ENCODE measurements around the gene DISC1. TPM values are rescaled to one million over a fixed set of nuclear protein-coding genes. Genes with fewer than 3 reads are reported as not detected.
"Not testable (repeated sequence)": the region's sequence is repeated elsewhere in the genome, so short reads cannot be mapped to it uniquely, and the experiment has no call there.

The DISC1 gene
- total RNA-seq, 1 donor: 21.0 TPM

DNA sequence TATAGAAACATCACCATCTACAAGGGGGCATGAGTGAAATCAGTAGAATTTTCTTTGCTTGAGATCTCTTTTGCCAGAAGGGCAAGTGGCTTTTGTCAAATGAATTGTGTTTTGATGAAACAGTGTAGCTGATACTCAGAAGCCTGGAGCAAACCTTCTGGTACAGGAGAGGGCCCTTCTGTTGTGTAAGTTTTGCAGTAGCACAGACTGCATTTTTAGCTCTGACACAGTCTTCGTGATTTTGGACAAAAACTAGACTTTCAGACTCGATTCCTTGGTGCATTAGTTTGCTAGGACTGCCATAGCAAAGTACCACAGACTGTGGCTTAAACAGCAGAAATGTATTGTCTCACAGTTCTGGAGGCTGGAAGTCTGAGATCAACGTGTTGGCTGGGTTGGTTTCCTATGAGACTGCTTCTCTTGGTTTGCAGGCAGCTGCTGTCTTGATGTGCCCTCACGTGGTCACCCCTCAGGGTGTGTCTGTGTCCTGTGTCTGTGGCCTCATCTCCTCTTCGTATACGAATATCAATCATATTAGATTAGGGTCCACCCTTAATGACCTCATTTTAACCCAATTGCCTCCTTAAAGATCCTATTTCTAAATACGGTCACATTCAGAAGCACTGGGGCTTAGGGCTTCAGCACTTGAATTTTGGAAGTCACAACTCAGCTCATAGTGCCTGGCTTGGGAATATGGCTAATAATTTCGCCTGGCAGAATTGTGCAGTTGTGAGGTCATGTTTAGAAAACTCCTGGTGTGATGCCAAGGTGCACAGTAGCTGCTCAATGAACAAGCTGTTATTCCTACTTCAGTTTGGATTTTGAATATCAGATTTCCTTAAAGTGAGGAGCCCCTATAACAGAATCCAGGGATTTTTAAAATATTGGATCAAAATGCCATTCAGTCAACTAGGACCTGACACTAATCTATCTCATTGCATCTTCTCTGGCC lies 21.2 kb upstream of the DISC1 start:
- DNase-seq (ENCODE audit: low read depth in 2 of 3, low spot score in 2 of 3): no peak

DNA sequence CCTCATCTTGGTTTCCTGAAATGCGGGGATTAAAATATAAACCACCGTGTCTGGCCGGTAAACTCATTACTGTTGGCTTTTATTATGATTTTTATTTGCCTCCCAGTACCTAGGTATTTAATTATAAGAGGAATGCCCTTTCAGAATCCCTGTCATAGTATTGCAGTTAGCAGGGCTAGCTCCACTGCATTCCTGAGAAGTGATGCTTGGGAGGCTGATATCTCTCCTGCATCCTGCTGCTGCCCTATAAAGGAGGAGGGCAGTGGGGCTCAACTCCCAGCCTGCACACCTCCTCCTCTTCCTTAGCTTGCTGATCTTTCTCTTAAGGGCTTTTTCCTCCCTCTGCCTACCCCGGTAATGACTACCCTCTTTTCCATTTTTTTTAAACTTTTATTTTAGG lies 19.9 kb upstream of the DISC1 start:
- DNase-seq (ENCODE audit: low read depth in 2 of 3, low spot score in 2 of 3): no peak

DNA sequence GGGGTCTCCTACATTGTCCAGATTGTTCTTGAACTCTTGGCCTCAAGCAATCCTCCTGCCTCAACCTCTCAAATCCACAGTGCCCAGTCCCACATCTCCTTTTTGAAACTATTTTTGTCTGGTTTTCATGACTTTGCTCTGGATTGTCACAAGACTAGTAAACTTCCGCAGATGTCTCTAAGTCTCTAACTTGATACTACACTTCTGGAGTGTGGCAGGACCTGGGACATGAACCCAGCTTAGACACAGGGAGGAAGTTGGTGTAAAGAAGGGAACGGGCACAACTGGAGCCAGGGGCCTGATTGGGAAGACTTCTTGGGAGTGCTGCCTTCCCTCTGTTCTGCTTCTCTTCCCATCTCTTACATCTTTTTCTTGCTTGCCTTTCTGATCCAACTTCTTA lies 16.2 kb upstream of the DISC1 start:
- DNase-seq (ENCODE audit: low read depth in 2 of 3, low spot score in 2 of 3): no peak

DNA sequence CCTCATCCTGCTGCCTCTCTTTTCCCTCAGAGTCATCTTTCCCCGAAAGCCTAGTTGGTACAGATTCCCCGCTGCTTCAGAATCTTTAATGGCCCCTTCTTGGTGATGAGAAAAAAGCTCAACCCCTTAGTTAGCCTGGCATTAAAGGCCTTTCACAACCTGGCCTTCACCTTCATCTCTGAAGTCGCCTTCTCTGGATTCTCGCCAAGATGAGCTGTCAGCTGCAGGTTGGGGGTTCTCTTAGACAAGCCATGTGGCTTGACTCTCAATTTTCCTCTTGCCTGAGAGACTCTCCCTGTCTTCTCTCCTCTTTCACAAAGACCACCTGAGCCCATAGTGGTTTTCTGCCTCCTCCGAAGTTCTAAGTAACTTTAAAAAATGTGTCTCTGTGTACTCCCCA lies 15.5 kb upstream of the DISC1 start:
- no peak for DNase-seq (ENCODE audit: low read depth in 2 of 3, low spot score in 2 of 3)

DNA sequence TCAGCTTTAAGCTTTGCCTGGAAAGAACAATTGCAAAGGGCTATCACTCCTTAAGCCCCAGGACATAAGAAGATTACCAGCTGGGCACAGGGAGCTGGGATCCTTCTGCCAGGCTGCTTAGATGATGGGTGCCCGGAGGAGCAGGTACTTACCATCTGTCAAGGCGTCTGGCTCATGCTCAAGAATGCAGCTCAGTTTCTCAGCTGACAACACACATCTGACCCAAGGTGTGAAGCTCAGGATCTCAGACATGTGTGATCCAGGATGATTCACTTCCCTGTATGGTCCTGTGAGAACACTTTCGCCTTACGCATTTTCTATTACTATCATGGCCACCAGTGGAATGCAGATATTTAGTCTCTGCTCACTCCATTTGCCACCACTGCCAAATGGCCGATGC lies 14.7 kb upstream of the DISC1 start:
- no peak for DNase-seq (ENCODE audit: low read depth in 2 of 3, low spot score in 2 of 3)

DNA sequence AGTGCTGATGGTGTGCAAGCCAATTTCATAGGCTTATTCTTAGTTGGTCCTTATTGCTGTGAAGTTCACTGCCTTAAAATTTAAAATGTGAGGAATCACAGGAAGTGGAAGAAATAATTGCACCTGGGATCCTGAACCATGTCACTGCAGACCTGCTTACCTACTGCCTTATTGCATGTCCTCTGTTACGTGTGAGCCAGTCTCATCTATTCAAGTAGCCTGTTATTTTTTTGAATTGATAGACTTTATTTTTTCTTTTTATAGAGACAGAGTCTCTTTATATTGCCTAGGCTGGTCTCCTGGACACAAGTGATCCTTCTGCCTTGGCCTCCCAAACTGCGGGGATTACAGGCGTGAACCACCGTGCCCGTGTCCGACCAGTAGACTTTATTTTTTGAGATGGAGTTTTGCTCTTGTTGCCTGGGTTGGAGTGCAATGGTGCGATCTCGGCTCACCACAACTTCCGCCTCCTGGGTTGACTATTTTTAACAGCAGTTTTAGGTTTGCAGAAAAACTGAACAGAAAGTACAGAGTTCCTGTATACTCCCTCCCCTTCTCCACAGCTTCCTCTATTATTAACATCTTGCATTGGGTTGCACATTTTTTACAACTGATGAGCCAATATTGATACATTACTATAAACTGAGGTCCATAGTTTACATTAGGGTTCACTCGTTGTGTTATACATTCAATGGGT lies 14.0 kb upstream of the DISC1 start:
- DNase-seq (ENCODE audit: low read depth in 2 of 3, low spot score in 2 of 3): peak in 2 of 3 donors; percentile 63 to 86

DNA sequence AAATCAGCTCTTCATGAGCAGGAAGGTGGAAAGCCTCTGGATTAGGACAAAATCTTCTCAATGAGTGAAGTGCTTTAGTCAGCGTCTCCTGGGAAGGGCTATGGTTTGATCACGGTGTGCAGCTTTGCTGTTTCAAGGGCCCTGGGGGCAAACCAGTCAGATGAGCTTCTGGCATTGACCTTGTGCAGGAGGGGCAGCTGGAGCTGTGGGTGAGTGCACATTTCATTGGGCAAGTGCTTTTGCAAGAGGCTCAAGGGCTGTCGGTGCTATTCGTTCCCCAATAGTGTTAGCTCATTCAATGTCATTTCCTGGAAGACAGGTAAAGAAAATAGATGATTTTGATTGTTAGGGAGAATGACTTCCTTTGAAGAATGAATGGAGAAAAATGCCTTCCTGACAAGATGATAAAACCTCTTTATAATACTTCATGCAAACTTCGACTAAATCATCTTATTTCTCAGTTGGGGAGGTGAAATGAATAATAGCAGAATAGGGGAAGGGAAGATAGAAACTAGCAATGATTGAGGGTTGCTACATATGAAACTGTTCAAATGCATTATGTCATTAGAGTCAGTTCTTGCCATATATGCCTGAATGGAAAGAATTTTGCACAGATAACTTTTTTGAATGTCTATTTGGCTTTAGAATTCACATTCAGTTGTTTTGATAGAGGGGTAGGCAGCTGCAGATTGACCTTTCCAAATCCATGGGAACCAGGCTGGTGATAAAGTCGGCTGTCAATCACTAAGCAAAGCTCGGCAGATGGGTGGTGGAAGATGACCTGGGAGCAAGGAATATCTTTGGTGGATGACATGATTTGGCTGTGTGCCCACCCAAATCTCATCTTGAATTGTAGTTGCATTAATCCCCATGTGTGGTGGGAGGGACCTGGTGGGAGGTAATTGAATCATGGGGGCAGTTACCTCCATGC lies 12.9 kb upstream of the DISC1 start:
- DNase-seq (ENCODE audit: low read depth in 2 of 3, low spot score in 2 of 3): no peak

DNA sequence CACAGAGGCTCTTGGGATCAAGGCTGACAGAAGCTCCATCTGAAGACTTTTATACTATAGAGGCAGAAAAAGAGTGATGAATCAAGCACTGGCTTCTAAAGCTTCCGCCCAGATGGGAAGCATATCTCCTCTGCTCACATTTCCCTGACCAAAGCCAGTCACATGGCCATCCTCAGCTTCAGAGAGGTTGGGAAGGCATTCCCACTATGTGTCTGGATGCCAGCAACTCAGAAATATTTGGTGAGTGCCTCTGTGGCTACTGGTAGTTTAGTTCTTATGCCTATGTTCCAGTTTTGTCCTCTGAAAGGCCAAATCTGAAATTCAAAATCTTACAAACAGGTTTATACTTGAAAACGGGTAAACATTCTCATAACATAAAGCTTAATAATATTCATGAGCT lies 9.9 kb upstream of the DISC1 start:
- no peak for DNase-seq (ENCODE audit: low read depth in 2 of 3, low spot score in 2 of 3)

DNA sequence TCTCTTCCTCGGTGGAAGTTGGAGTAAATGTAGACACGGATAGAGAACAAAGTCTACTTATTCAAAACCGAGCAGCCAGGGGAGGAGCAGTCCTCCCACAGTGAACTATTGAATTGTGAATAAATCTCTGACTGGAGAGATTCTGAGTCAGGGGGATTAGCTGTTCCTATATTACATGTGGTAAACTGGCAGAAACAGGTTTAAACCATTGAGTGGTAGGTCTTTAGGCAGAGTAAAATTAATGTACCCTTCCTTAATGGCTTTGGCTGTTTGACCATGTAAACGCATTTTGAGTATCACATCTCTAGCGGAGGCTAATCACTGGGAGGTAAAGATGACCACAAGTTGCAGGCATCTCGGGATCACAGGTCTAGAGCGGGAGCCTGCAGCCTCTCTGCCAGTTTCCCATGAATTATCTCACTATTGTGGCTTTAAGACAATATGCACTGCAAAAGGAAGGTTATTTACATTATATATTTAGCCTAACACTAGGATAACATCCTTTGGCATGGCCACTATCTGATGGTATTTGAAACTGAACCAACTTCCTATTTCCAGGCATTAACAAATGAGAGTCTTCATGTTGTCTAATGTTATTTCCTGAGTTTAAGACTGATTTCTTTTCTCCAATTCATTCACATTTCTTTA lies 7.9 kb upstream of the DISC1 start:
- no peak for DNase-seq (ENCODE audit: low read depth in 2 of 3, low spot score in 2 of 3)

DNA sequence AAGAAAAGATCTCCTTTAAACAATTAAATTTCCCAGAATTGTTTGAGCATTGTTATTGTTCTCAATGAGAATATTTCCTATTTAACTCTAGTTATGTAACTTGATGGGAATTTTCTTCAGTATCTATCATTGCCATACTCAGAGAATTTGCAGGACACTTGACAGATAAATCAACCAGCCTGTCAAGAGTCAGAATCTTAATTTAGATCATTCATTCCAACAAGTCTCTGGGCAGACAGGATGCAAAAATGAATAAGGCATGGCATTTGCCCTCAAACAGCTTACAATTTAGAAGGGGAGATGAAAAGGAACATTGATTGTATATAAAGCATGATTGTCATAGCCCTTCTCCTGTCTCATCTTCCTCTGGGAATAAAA lies 7.3 kb upstream of the DISC1 start:
- DNase-seq (ENCODE audit: low read depth in 2 of 3, low spot score in 2 of 3): no peak

DNA sequence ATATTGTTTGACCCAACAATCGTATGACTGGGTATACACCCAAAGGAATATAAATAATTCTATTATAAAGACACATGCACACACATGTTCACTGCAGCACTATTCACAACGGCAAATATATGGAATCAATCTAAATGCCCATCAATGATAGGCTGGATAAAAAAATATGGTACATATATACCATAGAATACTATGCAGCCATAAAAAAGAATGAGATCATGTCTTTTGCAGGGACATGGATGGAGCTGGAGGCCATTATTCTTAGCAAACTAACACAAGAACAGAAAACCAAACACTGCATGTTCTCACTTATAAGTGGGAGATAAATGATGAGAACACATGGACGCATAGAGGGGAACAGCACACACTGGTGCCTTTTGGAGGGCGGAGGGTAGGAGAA lies 1.5 kb upstream of the DISC1 start:
- not testable (repeated sequence) for DNase-seq (ENCODE audit: low read depth in 2 of 3, low spot score in 2 of 3)

DNA sequence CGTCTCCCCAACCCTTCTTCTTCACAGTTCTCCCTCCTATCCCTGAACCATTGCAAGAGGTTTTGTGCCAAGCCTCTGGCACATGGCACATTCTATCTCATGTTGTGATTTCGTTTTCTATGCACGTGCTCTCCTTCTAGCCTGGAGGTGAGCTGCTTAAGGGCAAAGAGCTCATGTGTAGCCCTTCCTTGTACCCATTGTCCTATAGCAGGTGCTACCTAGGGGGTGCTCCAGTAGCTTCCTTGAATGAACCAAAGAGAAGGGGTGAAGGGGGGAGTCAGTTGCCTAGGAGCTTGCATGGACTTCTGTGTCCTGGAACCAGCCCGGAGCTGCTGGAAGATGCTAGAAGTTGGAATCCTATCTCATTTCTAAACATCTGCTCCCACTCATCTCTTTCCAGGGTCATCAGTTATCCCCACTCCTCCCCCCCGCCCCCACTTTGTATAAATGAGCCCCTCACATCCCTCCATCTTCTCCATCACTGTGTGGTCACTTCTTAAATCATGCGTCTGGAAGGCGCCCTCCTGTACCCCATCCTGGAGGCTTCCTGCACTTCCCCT lies 535 bp upstream of the DISC1 start:
- peak in 1 of 3 donors; percentile 15 for DNase-seq (ENCODE audit: low read depth in 2 of 3, low spot score in 2 of 3)

DNA sequence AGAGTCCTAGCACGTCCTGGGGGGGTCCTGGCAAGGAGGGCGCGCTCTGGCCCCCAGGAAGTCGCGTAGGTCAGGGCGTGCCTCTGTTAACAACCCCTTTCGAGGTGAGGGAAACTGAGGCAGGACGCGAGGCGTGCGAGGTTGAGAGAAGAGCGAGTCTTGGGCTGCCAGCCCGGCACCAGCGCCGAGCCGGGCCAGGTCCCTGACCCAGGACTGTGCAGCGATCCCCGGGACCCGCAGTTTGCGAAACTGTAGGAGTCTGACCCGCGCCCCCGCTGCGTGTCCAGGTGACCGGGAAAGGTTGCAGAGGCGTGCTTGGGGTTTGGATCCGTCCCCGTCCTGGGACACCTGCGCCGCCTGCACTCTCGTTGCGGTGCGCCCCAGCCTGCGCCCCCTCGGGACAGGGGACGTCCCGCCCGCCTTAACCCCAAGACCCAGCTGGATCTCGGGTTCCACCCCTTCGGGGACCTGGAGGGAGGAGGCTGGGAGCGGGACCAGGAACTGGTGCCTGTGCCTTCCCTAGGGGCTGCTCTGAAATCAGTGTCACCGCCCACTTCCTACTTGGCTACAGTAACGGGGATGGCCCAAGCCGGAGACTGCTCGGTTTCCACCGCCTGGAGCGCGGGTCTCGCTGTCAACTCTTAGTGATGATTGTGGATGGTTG lies 493 bp downstream of the DISC1 start:
- DNase-seq (ENCODE audit: low read depth in 2 of 3, low spot score in 2 of 3): peak in 2 of 3 donors; percentile 49 to 63

DNA sequence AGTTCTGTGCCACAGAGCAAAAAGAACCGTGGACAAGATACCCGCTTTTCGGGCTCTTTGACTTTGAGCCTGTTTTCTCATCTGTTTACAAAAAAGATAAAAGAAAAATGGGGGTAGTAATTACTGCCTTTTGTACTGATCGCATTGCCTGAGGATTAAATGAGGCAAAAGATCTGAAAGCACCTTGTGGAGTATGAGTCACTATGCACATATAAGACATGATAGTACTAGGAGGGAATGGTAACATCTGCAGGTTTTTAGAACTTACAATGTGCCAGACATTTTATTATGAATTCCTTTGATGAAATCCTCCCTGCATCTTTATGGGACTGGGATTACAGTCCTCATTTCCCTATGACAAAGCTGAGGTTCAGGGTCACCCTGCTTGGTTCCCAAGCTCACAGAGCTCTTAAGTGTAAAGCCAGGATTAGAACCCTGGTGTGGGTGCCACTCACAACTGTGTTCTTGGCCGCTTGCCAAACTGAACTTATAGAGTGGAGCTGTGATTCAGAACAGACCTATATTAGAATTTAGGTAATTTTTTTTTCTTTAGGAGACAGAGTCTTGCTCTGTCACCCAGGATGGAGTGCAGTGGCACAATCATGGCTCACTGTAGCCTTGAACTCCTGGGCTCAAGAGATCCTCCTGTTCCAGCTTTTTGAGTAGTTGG lies 1.8 kb downstream of the DISC1 start:
- DNase-seq (ENCODE audit: low read depth in 2 of 3, low spot score in 2 of 3): no peak

DNA sequence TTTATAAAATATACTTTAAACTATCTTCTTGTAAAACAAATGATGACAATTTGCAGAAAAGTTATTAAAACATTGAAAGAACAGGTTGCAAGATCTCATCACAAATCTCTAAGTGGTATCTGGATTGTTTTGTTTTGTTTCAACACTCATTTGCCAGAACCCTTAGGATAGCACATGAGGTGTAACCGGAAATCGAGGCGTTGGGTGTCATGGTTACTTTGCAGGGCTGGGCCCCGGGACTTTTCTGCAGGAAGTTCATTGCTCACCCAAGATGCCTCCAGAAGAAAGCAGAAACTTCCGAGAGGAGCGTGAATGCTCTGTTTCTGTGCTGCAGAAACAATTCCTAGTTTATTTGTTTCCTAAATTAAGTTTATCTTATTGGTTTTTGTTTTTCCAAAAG lies 2.5 kb downstream of the DISC1 start:
- DNase-seq (ENCODE audit: low read depth in 2 of 3, low spot score in 2 of 3): no peak

DNA sequence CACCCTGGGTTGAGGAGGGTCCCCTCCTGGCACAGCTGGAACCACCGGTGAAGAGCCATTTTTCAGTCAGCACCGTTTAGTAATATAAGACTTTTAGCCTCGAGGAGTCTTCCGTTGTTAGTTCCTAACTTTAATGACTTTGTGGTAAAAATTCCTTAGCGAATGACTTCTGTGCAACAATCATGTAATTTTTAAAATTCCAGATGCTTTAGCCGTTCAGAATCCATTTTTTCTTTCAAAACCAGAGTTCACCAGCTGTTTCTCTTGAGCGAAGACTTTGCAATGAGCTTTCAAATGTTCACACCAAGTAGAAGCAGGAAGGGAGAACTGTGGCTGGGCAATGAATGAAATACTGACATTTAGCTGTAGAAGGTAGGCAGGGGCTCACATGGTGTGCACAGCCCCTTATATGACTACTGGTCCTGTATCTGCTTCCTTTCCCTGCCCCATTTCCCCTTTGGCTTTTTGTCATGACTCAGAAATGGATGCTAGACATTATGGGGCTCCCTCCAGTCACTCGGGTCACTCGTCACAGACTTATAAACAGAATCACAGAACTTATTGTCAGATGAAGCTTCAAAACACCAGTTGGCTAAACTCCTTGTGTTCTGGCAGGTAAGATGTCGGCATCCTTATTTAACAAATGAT lies 4.1 kb downstream of the DISC1 start:
- DNase-seq (ENCODE audit: low read depth in 2 of 3, low spot score in 2 of 3): no peak

DNA sequence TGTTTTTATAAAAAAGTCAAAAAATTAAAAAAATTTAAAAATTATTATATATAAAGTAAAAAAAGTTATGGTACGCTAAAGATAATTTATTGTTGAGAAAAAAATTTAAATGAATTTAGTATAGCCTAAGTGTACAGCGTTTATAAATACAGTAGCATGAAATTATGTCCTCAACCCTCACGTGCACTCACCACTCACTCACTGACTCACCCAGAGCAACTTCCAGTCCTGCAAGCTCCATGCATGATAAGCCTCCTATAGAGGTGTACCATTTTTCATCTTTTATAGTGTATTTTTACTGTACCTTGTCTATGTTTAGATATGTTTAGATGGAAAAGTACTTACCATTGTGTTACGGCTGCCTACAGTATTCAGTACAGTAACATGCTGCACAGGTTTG lies 5.1 kb downstream of the DISC1 start:
- DNase-seq (ENCODE audit: low read depth in 2 of 3, low spot score in 2 of 3): no peak

DNA sequence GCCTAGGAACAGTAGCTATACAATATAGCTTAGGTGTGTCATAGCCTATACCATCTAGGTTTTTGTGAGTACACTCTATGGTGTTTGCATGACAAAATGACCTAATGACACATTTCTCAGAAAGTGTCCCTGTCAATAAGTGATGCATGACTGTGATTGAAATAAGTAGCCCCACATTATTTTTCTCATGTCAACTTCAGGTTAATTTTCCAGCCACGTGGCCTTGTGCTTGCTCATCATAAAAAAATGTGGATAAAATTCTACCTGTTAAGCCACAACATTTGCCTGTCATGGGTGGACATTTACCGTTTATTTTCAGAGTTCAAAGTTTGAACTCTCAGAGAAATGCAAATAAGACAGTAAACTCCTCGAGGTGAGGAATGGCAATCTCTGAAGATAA lies 5.5 kb downstream of the DISC1 start:
- DNase-seq (ENCODE audit: low read depth in 2 of 3, low spot score in 2 of 3): no peak
